ENCODE results near the gene NUDC.
"Not testable (repeated sequence)": the region's sequence is repeated elsewhere in the genome, so short reads cannot be mapped to it uniquely, and the experiment has no call there.

Gene NUDC

GRCh38 chr1:26951821-26952497 is 30.4 kb downstream of the NUDC start:
- DNase-seq: no peak

- DNase-seq: no peak
Measured at GRCh38 chr1:26953374-26953773, 31.8 kb downstream of the NUDC start.

GRCh38 chr1:26956321-26956720 is 34.8 kb downstream of the NUDC start:
- no peak for DNase-seq

GRCh38 chr1:26957306-26957705 is 35.8 kb downstream of the NUDC start:
- DNase-seq: no peak

- no peak for DNase-seq
Measured at GRCh38 chr1:26959270-26959669, 37.7 kb downstream of the NUDC start.

- peak; percentile 86 for DNase-seq
Measured at GRCh38 chr1:26959722-26960624, 38.4 kb downstream of the NUDC start, which contains the start of gene KDF1. TSS of gene KDF1 (minus strand) at chr1:26960468. CDS start at chr1:26952380, 8,088 bp downstream.

- DNase-seq: no peak
Measured at GRCh38 chr1:26960625-26960966, 39.1 kb downstream of the NUDC start.

GRCh38 chr1:26961826-26962225 is 40.3 kb downstream of the NUDC start:
- DNase-seq: no peak

GRCh38 chr1:26965213-26965612 is 43.7 kb downstream of the NUDC start:
- no peak for DNase-seq

GRCh38 chr1:26965628-26966027 is 44.1 kb downstream of the NUDC start:
- DNase-seq: no peak

GRCh38 chr1:26970810-26971209 is 49.3 kb downstream of the NUDC start:
- DNase-seq: no peak

GRCh38 chr1:26971590-26971989 is 50.0 kb downstream of the NUDC start:
- DNase-seq: no peak

GRCh38 chr1:26972390-26972789 is 50.8 kb downstream of the NUDC start:
- DNase-seq: no peak

- DNase-seq: no peak
Measured at GRCh38 chr1:26972821-26973220, 51.3 kb downstream of the NUDC start.

- DNase-seq: no peak
Measured at GRCh38 chr1:26976621-26977510, 55.3 kb downstream of the NUDC start.

- DNase-seq: no peak
Measured at GRCh38 chr1:26978901-26979300, 57.4 kb downstream of the NUDC start.

- no peak for DNase-seq
Measured at GRCh38 chr1:26981146-26981846, 59.8 kb downstream of the NUDC start.

- no peak for DNase-seq
Measured at GRCh38 chr1:26983863-26984262, 62.3 kb downstream of the NUDC start.

GRCh38 chr1:26984291-26984690 is 62.7 kb downstream of the NUDC start:
- no peak for DNase-seq

GRCh38 chr1:26986658-26987057 is 65.1 kb downstream of the NUDC start:
- no peak for DNase-seq

- DNase-seq: not testable (repeated sequence)
Measured at GRCh38 chr1:26989403-26990109, 68.0 kb downstream of the NUDC start.
